ENCODE results near the gene GPR137B. TPM values are rescaled to one million over a fixed set of nuclear protein-coding genes. Genes with fewer than 3 reads are reported as not detected.
A peak's percentile ranks its signal among the peaks of the same experiment; 100 is the strongest.
"Not testable (repeated sequence)": the region's sequence is repeated elsewhere in the genome, so short reads cannot be mapped to it uniquely, and the experiment has no call there.

Gene GPR137B
- total RNA-seq, 1 donor from 2014 or later = 3.8 TPM

DNA sequence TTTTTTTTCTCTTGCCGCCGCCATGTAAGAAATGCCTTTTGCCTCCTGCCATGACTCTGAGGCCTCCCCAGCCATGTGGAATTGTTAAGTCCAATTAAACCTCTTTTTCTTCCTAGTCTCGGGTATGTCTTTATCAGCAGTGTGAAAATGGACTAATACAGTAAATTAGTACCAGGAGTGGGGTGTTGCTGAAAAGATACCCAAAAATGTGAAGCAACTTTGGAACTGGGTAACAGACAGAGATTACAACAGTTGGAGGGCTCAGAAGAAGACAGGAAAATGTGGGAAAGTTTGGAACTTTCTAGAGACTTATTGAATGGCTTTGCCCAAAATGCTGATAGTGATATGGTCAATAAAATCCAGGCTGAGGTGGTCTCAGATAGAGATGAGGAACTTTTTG lies 19.4 kb downstream of the GPR137B start:
- not testable (repeated sequence) for ATAC-seq

DNA sequence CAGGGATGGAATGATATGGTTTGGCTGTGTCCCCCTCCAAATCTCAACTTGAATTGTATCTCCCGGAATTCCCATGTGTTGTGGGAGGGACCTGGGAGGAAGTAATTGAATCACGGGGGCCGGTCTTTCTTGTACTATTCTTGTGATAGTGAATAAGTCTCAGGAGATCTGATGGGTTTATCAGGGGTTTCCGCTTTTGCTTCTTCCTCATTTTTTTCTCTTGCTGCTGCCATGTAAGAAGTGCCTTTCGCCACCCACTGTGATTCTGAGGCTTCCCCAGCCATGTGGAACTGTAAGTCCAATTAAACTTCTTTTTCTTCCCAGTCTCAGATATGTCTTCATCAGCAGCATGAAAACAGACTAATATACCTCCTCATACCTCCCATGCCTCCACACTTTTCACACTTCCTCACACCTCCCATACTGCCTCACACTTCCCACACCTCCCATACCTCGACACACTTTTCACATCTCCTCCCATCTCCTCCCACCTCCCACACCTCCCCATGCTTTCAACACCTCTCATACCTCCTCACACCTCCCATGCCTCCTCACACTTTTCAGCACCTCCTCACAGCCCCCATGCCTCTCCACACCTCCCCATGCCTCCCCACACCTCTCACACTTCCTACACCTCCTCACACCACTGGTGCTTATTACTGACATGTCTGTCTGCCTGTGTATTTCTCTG lies 21.3 kb downstream of the GPR137B start:
- no peak for ATAC-seq

DNA sequence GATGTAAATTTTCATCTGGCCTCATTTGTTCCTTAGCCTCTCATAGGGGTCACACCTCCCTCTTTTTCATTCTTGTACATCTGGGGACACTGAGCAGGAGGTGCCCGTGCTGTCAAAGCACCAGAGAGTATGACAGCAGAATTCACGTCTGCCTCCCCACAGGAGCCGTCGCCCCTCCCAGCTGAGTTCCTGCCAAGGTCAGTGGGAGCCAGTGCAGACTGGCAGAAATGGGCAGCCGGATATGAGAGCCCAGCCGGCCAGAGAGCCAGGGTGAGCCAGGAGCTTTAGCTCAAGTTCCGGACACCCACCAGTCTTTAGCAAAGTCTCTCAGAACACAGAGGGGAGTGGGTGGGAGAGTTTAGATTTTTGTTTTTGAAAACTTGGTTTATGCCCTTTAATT lies 21.9 kb downstream of the GPR137B start:
- no peak for ATAC-seq

DNA sequence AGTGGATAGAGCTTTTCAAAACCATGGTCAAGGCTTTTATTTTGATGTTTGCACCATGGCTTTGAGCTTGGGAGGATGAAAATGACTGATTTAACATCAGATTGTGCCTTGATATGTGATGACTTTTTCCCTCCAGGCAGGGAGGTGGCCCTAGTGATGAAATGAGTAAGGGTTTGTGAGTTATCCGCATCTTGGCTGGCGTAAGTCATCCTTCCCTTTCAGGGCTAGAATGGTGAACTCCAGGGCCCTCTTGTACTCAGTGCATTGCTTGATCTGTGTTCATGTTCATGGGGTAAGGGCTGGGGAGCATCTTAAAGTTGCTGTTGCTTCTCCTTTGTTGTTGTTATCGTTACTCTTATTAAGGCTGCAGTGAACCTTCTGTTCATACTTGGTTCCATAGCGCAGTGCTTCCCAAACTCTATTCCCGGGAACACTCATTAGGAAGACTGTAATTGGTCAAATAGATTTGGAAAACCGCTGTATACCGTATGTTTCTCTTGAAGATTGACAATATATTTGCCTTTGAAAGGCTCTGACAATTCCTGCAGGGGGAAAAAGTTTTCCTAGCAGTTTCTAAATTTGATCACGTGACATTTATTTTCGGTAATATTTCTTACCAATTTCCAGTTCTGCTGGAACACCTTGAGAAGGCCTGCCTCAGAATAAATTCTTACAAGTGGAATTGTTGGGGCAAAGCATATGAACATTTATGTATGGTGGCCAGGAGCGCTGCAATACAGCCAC lies 23.1 kb downstream of the GPR137B start:
- no peak for ATAC-seq

DNA sequence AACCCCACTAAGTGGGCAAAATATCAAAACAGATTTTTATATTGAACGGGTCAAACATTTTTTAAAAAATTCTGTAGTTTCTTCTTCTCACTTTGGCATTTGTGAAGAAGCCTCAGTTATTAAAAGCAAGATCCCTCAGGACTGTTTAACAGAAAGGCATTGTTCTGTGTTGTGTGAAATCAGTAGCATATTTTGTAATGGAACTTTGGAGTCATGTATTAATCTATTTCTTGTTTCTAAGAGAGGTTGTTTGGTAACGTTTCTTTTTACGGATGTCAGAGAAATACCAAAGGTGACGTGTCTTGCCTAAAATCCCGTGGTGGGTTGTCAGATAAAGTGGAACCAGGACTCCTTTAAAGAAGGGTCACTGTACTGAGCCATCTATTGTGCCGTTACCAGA lies 23.7 kb downstream of the GPR137B start:
- no peak for ATAC-seq

DNA sequence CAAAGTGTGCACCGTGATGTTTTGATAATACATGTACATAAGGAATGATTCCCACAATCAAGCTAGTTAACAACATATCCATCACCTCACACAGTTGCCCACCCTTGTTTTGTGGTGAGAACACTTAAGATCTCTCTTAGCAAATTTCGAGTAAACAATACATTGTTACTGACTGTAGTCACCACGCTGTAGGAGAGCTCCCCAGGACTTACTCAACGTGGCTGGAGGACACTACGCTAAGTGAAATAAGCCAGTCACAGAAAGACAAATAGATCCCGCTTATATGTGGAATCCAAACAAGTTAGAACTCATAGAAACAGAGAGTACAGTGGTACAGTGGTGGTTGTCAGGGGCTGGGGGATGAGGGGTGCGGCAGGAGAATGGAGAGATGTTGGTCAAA lies 24.8 kb downstream of the GPR137B start:
- ATAC-seq = no peak

DNA sequence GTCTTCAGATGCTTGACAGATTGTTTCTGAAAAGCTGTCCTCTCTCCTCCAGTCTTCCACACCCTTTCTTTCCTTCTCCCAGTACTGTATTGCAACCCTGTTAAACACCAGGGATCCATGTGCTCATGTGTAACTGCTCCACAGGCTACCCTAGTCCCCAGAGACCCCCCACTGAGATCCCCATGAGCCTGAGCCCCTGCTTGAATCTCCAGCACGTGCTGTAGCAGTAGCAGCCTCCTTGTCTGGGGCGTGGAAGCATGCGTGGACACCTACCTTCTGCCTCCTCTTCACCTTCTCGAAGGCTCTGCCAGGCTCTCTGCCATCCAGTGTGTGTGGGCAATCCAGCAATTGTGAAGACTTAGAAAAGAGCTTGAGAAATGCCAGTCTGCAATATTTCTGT lies 25.2 kb downstream of the GPR137B start:
- no peak for ATAC-seq

DNA sequence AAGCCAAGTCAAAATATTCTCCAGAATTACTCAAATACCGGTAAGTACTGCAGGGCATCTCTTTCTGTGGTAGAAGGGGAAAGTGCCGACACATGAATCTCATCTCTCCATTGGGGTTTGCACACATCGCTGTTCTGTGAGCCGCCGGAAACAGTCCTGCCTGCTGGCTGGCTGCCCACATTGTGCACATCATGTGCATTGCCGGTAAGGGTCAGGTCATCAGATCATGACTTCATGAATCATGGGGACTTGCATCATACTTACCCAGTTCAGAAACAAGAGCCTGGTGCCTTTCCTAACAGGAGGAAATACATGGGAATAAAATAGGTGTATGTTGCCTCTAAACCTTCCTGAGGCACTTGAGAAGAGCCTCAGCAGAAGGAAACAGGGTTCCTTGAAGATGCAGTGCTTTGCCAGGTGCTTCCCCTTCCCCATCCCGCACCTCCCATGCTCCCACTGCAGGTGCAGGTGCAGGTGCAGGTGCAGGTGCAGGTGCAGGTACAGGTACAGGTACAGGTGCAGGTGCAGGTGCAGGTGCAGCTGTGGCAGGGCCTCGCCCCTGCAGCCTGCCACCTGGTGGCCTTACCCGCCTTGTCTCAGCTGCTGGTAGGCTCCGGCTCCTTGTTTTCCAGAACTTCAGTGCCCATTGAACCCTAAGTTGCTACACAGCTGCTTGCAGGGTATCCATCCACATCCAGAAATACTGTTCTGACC lies 26.5 kb downstream of the GPR137B start:
- peak; percentile 88 for ATAC-seq

DNA sequence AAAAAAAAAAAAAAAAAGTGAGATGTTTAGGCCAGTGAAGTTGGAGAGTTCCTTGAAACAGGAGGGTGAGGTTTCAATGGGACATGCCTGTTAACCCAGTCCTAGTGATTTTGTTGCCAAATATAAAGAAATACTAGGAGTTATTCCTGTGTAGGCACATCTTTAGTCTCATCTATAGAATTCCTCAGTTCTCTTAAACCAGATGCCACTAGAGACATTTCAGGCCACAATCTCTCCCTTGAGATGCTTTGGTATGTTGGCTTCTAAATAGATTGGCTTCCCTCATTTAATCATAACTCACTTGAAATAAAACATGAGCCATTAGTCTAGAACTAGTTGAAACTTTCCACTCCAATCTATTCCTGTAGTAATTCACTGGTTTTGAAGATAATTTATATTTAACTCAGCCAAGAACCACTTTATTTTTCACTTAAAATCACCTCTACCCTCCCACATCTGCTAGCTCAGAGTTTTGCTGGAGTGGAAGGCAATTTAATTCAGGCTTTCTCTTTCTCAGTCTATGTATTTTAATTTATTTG lies 29.8 kb downstream of the GPR137B start:
- no peak for ATAC-seq

DNA sequence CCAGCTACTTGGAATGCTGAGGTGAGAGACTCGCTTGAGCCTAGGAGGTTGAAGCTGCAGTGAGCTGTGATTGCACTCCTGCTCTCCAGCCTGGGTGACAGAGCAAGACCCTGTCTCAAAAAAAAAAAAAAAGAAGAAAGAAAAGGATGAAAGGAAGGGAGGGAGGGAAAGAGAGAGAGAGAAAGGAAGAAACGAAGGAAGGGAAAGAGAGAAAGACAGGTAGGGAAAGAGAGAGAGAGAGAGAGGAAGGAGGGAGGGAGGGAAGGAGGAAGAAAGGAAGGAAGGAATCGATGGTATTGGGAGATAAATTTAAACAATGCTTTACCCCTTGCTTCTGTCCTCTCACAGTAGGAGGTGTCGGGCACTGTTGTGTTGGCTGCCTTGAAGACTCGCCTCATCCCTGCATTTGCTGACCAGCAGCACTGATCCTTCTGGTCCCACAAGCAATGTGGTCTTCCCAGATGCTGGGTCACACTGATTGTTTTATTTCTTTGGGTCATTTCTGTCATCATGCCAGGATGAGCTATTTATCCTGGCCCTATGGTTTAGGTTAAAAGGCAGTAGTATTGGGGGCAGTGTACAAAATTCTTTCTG lies 30.9 kb downstream of the GPR137B start:
- ATAC-seq = no peak

DNA sequence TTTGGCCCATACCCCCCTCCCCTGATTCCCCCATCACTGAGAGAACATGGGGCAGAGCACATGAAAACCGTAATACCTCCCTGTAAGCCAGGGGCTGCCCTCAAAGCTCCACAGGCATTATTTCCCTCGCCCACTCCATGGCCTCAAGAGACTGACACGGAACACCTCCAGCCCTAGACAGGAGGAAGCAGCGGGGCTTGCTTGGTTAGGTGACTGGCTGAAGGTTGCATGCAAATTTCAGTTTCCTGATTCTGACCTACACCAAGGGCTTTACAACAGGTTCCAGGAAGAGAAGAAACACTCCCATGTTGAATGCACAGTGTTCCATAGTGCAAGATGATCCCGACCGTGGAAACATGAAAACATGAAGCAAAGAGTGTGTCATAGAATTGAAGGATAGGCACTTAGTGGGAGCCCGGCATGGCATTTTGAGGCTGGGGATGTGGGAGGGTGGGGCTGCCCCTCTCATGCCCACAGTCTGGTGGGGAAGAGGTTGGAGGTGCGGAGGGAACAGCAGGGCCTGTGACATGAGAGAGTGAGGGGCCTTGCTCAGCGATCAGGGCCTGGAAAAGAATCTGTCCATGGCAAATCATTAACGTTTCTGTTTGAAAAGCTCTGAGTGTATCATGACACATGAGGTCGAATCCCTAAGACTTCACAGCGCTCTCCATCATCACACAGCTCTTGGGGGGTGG lies 33.5 kb downstream of the GPR137B start:
- ATAC-seq = no peak

DNA sequence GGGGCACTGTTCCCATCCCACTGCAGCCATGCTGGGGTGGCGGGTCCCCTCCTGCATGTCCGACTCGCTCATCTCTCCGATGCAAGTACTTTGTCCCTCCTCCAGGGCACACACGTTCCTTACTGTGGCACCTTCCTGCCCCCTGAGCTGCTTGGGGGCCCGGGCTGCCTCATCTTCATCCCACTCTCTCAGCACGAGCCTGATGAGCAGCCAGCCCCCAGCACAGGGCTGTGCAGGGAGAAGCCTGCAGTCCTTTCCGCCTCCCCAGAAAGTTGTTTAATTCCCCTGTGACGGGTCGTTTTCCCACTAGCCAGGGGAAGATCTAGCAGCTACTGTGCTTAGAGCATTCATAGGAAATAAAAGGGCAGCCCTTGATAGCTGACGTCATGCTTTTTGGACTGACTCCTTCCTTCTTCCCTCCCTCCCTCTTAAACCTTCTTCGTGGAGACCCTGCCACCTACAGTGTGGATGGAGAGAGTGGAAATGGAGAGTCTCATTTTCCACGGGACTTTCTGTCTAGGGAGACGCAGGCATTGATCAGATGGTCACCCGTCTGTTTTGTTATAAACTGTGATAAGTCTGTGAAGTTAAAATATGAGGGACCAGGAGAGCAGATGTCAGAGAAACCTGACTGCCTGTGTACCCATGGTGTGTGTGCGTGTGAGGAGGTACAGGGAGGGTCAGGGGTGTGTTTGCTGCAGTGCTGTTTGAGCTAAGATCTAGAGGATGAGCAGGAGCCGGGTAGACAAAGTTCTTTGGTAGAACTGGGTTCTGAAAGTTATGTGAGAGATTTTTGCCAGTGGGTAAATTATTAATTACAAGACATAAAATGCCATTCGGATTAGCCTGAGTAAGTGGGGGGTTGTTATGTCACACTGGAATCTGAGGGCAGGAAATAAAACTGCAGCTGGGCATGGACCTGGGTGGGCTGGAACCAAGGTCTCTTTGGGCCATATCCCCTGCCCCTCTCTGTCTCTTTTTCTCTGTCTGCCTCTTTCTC lies 34.3 kb downstream of the GPR137B start:
- ATAC-seq = no peak

DNA sequence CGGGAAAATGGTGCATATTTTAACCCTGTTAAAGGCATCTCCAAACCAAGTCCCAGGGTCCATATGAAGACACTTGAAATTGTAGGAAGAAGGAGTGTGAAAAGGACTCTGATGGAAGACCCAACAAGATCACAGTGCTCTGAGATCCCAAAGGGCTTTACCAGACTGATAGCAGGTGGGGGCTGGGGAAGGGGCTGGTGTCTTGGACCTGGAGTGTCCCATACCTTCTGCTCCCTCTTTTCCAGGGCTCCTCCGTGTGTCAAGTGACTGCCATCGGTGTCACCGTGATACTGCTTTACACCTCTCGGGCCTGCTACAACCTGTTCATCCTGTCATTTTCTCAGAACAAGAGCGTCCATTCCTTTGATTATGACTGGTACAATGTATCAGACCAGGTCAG lies 37.3 kb downstream of the GPR137B start:
- no peak for ATAC-seq

DNA sequence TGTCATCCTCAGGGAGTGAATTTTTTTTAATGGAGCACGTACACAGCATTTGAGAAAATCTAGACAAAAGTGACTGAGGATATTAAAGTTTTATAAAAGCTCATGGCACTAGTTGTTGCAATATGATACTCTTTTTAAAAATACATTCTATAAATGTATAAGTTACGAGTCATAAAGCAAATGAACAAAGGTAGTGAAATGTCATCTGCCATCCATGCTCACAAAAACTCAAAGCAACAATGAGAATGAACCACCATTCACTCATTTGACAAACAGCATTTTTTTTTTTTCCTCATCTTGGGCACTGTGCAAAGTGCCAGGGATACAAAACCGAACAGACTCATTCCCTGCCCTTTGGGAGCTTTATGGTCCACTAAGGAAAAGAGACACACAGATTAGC lies 38.7 kb downstream of the GPR137B start:
- no peak for ATAC-seq

DNA sequence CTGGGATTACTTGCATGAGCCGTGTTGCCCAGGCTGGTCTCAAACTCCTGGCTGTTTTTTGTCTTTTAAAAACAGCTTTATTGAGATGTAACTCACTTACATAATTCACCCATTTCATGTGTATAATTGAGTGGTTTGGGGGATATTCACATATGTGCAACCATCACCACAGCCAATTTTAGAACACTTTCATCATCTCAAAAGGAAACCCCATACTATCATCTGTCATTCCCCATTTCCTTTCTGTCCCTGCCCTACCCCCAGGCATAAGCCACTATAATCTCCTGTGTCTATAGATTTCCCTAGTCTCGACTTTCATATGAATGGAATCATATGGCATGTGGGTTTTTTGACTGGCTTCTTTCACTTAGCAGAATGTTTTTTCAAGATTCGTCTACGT lies 43.3 kb downstream of the GPR137B start:
- no peak for ATAC-seq

DNA sequence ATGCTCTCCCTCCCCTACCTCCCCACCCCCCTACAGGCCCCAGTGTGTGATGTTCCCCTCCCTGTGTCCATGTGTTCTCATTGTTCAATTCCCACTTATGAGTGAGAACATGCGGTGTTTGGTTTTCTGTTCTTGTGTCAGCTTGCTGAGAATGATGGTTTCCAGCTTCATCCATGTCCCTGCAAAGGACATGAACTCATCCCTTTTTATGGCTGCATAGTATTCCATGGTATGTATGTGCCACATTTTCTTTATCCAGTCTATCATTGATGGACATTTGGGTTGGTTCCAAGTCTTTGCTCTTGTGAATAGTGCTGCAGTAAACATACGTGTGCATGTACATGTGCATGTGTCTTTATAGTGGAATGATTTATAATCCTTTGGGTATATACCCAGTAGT lies 44.1 kb downstream of the GPR137B start:
- ATAC-seq = not testable (repeated sequence)

DNA sequence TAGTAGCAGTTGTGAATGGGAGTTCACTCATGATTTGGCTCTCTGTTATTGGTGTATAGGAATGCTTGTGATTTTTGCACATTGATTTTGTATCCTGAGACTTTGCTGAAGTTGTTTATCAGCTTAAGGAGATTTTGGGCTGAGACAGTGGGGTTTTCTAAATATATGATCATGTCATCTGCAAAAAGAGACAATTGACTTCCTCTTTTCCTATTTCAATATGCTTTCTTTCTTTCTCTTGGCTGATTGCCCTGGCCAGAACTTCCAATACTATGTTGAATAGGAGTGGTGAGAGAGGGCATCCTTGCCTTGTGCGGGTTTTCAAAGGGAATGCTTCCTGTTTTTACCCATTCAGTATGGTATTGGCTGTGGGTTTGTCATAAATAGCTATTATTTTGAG lies 45.7 kb downstream of the GPR137B start:
- not testable (repeated sequence) for ATAC-seq

DNA sequence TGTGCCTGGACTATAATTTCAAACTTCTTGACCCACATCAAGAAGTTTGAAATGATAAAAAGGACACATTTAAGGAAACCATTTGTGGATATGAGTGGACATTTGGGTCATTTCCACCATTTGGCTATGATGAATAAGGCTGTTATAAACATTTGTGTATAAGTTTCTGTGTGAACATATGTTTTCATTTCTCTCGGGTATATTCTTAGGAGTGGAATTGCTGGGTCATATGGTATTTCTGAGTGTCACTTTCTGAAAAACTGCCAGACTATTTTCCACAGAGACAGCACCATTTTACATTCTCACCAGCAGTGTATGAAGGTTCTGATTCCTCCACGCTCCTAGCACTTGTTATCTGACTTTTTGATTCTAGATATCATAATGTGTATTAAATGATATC lies 50.8 kb downstream of the GPR137B start:
- no peak for ATAC-seq

DNA sequence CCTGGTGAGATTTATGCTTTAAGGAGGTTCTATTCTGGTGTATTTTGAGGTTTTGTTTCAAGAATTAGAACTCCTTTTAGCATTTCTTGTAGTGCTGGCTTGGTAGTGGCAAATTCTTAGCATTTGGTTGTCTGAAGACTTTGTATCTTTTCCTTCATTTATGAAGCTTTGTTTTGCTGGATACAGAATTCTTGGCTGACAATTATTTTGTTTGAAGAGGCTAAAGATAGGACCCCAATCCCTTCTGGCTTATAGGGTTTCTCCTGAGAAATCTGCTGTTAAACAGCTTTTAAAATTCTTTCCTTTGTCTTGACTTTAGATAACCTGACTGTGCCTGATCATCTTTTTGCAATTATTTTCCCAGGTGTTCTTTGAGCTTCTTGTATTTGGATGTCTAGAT lies 58.6 kb downstream of the GPR137B start:
- no peak for ATAC-seq

DNA sequence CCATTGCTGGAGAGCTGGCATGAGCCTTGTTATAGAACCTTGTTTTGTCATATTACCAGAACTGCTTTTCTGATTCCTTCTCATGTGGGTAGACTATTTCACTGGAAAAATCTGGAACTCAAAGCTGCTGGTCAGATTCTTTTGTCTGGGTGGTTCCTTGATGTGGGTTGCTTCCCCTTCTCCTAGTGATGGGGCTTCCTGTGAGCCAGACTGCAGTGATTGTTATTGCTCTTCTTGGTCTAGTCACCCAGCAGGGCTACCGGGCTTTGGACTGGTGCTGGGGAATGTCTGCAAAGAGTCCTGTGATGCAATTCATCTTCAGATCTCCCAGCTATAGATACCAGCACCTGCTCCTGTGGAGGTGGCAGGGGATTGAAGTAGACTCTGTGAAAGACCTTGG lies 59.4 kb downstream of the GPR137B start:
- ATAC-seq = no peak

DNA sequence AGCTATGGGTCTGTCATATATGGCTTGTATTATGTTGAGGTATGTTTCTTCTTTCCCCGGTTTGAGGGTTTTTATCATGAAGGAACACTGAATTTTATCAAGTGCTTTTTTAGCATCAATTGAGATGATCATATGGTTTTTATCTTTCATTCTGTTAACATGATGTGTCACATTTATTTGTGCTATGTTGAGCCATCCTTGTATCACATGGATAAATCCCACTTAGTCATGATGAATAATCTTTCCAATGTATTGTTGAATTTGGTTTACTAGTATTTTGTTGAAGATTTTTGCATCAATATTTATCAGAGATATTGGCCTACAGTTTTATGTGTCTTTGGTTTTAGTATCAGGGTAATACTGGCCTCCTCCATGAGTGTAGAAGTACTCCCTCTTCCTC lies 61.7 kb downstream of the GPR137B start:
- ATAC-seq = no peak
